A549 treated with AZD2906 at 1 μM for 4 hours (cell line): ENCODE data around the gene OR2T12. TPM values are rescaled to one million over a fixed set of nuclear protein-coding genes. Genes with fewer than 3 reads are reported as not detected.

Experiments used
- total RNA-seq: library from RNA; stranded (reverse); fragments of 200-300 nt; extraction: Qiagen RNA extraction; gene quantifications from 5 replicates; pipeline ENCODE4 v1.2.3, GENCODE V29; 2022

The OR2T12 gene, protein sequence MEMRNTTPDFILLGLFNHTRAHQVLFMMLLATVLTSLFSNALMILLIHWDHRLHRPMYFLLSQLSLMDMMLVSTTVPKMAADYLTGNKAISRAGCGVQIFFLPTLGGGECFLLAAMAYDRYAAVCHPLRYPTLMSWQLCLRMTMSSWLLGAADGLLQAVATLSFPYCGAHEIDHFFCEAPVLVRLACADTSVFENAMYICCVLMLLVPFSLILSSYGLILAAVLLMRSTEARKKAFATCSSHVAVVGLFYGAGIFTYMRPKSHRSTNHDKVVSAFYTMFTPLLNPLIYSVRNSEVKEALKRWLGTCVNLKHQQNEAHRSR
- not detected in 5 replicates for total RNA-seq

GRCh38 chr1:248303324-248303723, at the start of gene OR2T12:
Gene OR2T12 (minus strand): TSS chr1:248303424. CDS start chr1:248295578, 7,846 bp downstream.

GRCh38 chr1:248348475-248348874, 45.3 kb upstream of the OR2T12 start, which contains the start of gene OR14C36:
Gene OR14C36 (plus strand): TSS chr1:248348775. CDS start chr1:248348775, 0 bp downstream.

GRCh38 chr1:248324468-248324867, 21.2 kb upstream of the OR2T12 start, which contains the start of gene OR2M7:
Gene OR2M7 (minus strand): TSS chr1:248324568. CDS start chr1:248324568, 0 bp downstream.

DNA sequence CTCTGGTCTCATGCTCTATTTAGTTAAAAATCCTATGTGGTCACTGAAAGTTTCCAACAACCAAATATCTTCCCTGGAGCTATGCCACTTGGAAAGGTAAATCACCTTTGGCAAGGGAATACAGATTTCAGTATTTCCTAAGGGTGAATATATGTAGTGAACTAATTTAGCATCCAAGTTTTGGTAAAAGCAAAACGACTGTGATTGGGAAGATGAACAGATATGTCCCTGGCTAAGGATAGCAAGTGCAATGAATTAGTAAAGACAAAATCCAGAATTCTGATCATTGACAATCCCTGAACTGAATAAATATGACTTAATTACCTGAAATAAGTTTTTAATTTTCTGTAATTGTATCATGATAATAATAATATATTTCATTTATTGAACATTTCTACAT, 25.3 kb downstream of the OR2T12 start, which contains the start of gene OR2T33:
OR2T33 (minus strand) TSS at position 101 of the 400 bp plus-strand sequence. CDS start 4,162 bp downstream, outside the sequence.

Other genes starting within 250 kb of the OR2T12 start
- not detected in 5 replicates for gene OR2L13, start 208.2 kb downstream of the OR2T12 start, total RNA-seq
- not detected in 5 replicates for gene OR2M5, start 158.3 kb downstream of the OR2T12 start, total RNA-seq
- not detected in 5 replicates for gene OR2M2, start 128.6 kb downstream of the OR2T12 start, total RNA-seq
- gene OR2M3, start 106.2 kb downstream of the OR2T12 start, total RNA-seq: not detected in 5 replicates
- not detected in 5 replicates for gene OR2M4, start 72.0 kb downstream of the OR2T12 start, total RNA-seq
- not detected in 5 replicates for gene OR2T33, start 25.4 kb downstream of the OR2T12 start, total RNA-seq
- not detected in 5 replicates for gene OR2M7, start 21.1 kb upstream of the OR2T12 start, total RNA-seq
- not detected in 5 replicates for gene OR14C36, start 45.4 kb upstream of the OR2T12 start, total RNA-seq
- gene OR2T4, start 58.2 kb upstream of the OR2T12 start, total RNA-seq: not detected in 5 replicates
- gene OR2T6, start 72.3 kb upstream of the OR2T12 start, total RNA-seq: not detected in 5 replicates
- gene OR2T1, start 99.6 kb upstream of the OR2T12 start, total RNA-seq: not detected in 5 replicates
- not detected in 5 replicates for gene OR2T2, start 142.2 kb upstream of the OR2T12 start, total RNA-seq
- gene OR2T3, start 169.9 kb upstream of the OR2T12 start, total RNA-seq: not detected in 5 replicates
- gene OR2T5, start 185.2 kb upstream of the OR2T12 start, total RNA-seq: not detected in 5 replicates
- gene OR2G6, start 204.6 kb upstream of the OR2T12 start, total RNA-seq: not detected in 5 replicates